ENCODE measurements around the gene PLA2G7. TPM values are rescaled to one million over a fixed set of nuclear protein-coding genes. Genes with fewer than 3 reads are reported as not detected.
"Not testable (repeated sequence)": the region's sequence is repeated elsewhere in the genome, so short reads cannot be mapped to it uniquely, and the experiment has no call there.

The PLA2G7 gene
- 2.6 TPM for polyA plus RNA-seq (ENCODE audit: insufficient read length)
- long read RNA-seq, donor 1, partial matches to known transcripts: 0 of 1 reads
- long read RNA-seq, donor 1, other reads (novel, unspliced or antisense): 0 of 1 reads
- long read RNA-seq, donor 2: 0 reads
- long read RNA-seq, donor 3: 0 reads
- long read RNA-seq, donor 4: 0 reads
- long read RNA-seq, donor 5: 0 reads
- long read RNA-seq, donor 6, partial matches to known transcripts: 0 of 1 reads
- long read RNA-seq, donor 6, other reads (novel, unspliced or antisense): 0 of 1 reads
- long read RNA-seq, donor 7, partial matches to known transcripts: 0 of 1 reads
- long read RNA-seq, donor 7, other reads (novel, unspliced or antisense): 0 of 1 reads
- long read RNA-seq, donor 8: 0 reads

DNA sequence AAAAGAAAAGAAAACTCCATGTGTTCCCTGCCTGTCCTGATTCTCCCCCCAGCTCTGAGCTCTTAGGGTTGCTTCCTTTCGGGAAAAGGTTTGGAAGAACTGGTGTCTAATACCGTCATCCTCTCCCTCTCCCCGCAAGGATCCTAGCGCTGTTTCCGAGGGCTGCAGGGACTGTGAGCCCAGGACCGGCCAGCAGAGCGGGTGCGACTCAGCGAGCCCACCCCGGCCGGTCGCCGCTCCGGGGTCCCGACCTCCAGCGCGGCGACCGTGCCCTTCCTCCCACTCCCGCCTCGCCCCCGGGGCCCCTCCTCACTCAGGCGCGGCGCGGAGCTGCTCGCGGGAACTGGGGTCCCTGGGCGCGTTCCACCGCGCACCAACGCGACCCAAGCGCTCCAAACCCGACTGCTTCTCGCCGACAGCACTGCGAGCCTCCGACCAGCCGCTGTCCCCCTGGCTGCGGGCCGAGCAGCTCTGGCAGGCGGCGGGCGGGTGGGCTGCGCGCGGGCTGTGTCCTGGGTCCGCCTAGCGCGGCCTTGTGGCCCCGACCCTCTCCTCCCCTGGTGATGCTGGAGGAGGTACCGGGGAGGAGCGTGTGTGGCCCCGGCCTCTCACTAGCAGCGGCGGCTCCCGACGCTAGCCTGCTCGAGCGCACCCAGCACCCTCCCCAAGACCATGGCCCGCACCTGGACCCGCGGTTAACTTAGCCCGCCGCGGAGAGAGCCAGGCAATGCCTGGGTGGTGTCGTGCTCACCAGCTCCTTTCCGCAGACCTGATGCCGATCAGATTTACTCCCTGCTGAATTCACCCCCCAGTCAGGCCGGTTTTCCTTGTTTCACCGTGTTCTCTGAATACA lies at the start of gene PLA2G7:
PLA2G7 (minus strand) TSS at position 509 of the 853 bp plus-strand sequence. CDS start 12,484 bp downstream, outside the sequence.
- DNase-seq: peak; percentile 44

DNA sequence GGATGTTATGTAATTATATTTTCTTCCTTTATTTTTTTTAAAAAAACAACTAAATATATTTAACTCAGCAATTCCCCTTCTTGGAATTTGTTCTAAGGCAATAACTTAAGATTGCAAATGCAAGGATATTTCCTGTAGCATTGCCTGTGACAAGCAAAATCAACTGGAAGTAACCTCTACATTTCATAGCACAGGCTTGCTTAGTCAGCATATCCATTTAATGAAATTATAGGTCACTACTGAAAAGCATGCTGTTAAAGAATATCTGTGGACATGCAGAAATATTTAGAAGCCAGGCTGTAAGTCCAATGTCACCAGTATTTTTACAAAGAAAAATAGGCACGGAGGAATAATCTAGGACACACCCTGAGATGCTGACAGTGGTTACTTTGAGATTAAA lies 49.4 kb upstream of the PLA2G7 start:
- no peak for DNase-seq

DNA sequence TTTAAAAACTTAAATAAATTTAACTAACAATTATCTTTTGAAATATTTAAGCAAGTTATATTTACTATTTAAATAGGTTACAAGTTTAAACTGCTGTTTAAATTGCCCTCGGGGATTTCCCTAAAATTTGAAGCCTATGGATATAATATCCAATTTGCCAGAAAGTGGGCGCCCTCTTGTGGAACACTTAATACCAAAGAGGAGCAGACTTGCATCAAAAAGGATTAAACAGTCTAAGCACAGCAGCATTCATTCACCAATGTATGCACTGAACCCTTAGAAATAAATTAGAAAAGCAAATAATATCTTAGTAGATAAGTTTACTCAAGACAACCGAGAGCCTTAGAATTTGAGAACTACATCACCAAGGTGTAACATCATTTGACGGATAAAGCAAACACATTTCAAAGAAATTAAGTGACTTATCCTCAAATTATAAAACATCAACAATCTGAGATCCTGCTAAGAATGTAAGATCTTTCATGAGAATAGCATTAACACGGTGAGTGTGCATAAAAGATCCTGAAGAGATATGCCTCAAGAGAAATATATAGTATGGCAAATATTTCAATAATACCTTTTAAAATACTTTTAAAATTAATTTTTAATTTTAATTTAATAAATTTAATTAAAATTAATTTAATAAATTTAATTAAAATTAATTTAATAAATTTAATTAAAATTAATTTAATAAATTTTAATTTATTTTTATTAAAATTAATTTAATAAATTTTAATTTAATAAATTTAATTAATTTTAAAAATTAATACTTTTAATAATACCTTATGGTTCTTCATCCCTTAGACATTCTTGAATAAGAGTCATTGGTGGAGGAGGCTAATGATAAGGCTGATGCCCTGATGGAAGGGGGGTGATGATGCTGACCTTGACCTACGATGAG lies 46.6 kb upstream of the PLA2G7 start:
- DNase-seq: peak; percentile 74

GRCh38 chr6:46777476-46778346 lies 42.5 kb upstream of the PLA2G7 start:
- no peak for DNase-seq

DNA sequence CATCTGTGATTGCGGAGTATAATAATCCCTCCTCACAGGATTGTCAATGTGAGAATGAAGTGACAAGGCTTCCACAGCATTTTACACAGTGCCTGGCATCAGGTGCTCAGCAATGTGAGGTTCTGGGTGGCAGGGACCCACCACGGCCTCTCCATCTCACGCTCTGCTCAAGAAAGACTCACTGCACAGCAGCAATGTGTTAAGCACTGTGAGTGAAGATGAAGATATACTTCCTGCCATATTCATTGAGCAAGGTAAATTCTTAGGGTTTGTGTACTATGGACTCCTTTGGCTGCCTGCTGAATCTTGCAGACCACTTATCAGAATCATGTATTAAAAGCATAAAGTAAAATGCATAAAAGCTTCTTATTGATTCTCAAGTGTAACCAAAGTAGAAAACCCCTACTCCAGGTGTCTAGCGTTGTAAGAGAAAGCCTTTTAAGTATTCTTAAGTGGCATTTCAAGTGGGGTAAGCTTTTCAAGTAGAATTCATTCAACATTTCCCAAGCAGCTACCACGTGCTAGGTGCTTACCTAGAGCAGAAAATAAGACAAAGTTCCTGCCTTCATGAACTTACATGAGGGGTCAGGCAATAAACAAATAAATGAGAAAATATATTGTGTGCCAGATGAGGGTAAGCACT lies 41.0 kb upstream of the PLA2G7 start:
- DNase-seq: no peak

GRCh38 chr6:46774736-46775135 lies 39.6 kb upstream of the PLA2G7 start:
- DNase-seq: not testable (repeated sequence)

DNA sequence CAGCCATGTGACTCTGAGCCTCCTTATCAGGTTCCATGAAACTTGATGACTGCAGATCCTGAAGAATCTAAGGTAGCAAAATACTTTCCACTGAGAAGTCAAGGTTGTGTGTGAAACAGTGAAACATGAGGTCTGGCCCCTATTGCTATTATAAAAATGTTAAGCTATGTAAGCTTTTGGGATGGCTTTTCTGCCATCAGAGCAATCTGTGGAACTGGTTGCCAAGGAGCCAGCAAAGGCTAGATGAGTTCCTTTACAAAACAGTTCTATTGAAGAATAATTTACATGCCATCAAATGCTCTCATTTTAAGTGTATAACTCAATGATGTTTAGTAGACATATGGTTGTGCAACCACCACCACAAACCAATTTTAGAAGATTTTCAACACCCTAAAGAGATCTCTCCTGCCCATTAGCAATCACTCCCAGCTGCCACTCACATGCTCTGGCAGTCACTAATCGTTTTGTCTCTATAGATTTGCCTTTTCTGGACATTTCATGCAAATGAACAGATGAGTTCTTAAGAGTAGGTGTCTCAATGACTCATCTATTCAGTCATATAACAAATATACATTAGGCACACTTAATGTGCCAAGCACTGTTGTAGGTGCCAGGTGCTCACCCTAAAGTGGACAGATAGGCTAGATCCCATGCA lies 38.2 kb upstream of the PLA2G7 start:
- DNase-seq: no peak

DNA sequence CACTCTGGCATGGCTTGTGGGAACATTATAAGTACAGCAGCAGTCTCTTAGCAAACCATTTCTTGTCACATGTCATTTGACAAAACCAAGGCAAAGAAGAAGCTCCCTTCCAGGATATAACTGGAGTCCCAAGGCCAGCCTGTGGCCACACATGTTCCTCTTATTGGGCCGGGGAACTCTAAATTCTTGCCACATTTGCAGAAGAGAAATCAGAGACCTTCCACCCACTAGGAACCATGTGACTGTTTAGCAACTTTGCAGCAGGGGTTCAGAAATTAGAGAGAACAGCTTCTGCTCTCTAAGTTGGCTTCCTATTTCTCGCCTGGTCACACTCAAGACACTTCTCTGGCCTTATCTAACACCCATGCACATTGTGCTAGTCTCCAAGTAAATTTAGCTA lies 37.6 kb upstream of the PLA2G7 start:
- DNase-seq: no peak

DNA sequence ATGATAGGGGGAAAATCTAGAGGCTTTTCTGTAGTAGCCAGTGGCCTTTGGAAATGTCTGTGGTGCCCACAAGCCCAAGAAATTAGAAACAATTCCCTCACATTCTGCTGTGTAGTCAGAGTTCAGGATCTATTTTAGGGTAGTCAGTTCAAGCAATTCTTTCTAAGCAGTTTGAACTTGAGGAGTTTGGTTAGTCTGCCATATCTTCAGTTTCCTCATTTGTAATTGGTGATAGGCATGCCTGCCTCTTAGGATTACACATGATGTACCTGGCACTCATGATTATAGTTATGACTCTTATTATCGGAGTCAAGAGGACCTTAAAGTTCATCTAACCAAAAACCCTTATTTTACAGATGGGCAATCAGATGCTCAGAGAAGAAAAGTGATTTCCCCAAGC lies 36.8 kb upstream of the PLA2G7 start:
- no peak for DNase-seq

GRCh38 chr6:46764961-46765360 lies 29.8 kb upstream of the PLA2G7 start:
- no peak for DNase-seq

- not testable (repeated sequence) for DNase-seq
Observed at GRCh38 chr6:46764280-46764679, 29.1 kb upstream of the PLA2G7 start.

DNA sequence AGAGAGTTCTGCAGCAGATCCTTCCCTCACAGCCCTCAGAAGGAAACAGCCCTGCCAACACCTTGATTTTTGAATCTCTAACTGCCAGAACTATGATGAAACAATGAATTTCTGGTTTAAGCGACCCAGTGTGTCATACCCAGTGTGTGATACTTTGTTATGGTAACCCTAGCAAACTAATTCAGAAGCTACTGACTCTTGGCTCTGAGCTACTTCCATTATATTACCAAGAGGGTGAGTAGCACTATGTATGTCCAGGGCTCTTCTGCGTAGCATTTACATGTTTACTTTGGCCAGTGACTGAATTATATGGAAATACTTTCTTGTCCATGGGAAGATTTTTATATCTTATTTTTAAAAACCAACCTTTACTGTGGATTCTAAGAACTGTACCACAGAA lies 28.3 kb upstream of the PLA2G7 start:
- no peak for DNase-seq

DNA sequence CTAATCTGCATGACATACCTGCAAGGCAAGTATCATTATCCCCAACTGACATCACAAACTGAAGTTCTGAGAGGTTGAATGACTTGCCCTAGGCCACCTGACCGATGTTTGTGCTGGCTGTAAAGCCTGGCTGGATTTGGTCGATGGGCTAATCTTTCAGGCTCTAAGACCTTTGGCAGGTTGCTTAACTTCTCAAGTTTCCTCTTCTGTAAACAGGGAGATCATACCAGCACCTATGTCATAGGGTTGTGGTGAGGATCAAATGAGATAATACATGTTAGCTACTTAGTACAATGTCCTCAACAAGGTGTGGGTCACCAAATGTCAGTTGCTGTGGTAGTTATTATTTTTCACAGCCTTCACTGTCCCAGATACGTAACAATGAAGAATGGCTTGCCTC lies 25.8 kb upstream of the PLA2G7 start:
- DNase-seq: no peak

- DNase-seq: no peak
Observed at GRCh38 chr6:46758960-46759753, 24.0 kb upstream of the PLA2G7 start.

GRCh38 chr6:46757214-46757596 lies 22.0 kb upstream of the PLA2G7 start:
- DNase-seq: no peak

DNA sequence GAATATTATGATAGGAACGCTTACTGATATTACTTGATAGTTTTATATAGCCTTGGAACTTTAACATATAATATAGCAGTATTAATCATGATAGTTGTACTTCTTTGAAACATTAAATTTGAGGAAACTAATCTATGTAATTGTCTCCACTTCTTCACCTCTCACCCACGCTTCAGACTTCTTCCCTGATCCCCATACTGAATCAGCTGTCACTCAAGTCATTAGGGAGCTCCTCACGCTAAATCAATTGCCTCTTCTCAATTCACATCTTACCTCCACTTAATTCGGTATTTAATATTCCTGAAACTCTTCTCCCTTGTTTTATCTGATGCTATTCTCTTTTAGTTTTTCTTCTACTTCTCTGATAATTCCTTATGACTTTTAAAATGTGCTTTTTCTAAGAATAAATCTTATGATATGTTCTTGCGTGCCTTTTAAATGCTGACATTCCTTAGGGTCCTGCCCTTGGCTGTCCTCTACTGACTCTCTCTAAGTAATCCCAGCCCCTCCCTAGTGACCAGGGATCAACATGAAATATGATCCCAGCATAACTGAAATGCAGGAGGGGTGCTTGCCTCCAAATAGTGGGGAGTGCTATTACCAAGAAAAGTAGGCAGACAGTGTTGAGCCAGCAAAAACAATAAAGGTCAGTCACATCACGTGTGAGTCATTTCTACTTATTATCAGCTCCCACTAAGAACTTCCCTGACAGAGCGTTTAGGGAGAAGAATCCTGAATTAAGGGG lies 21.5 kb upstream of the PLA2G7 start:
- DNase-seq: no peak

- no peak for DNase-seq
Observed at GRCh38 chr6:46755865-46756264, 20.7 kb upstream of the PLA2G7 start.

GRCh38 chr6:46751658-46752057 lies 16.5 kb upstream of the PLA2G7 start:
- DNase-seq: no peak

- DNase-seq: no peak
Observed at GRCh38 chr6:46749731-46750130, 14.6 kb upstream of the PLA2G7 start.
